ENCODE data around the gene HSPA9.
"Not testable (repeated sequence)": the region's sequence is repeated elsewhere in the genome, so short reads cannot be mapped to it uniquely, and the experiment has no call there.

HSPA9 gene

DNA sequence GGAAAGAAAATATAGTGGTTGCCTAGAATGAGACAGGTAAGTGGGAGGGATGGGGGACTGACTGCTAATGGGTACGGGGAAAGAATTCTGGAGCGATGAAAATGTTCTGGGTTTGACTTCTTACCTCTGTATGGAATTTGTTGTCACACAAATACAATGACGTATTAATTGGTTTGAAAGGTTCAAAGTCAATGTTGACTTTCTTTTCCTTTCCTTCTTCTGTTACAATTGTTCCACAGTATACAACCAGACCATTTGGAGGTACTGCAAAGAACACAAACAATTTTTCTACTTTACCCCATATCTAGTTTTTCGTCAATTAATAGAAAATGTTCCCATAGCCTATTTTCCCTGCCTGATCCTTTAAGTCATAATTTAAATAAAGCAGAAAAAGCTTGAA lies 57.8 kb downstream of the HSPA9 start:
- ATAC-seq (replicated peaks) = no peak
- Mint-ChIP-seq H3K4me1 (peaks cover 5 to 13% of the 10 kb centered on the region in 2 donors), H3K27me3 (no peaks in the 10 kb centered on the region), H3K9me3 (no peaks in the 10 kb centered on the region), H3K4me3 (no peak overlapping the region), H3K27ac (no peak overlapping the region), H3K36me3 (peaks cover 27 to 43% of the 10 kb centered on the region in 2 donors)
- DNase-seq = no peak

DNA sequence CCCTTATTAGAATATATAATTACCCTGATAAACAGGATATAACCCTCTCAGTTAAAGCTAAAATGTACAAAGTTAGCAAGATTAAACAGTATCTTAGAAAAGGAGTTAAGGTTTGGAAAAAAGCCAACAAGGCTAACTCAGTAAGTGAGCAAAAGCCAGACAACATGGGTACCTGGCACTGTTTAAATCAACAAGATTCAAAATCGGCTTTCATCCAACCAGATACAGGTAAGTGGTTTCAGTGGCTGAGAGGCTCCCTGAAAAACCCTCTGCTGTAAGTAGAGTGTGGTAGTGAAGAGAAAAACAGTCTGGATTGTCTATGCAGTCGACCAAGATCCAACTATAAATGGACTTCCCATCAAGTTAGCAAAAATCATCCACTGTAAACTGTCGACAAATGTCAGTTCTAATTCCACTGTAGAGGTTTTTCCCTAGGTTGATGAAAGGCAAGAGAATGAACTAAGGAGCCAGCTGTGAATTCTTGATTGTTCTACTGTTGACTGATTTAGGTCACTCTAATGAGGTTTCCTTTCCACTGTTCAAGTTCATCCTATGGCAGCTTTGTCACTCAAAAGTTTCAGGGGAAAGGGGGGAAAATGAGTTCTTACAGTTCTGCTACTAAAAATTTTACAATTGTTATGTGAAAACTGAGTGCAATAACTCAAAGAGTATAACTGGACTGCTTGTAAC lies 59.5 kb downstream of the HSPA9 start:
- DNase-seq (no peak), ATAC-seq (replicated peaks) (no peak)
- no peaks in the 10 kb centered on the region for H3K9me3 Mint-ChIP-seq
- peaks cover 35 to 49% of the 10 kb centered on the region in 2 donors for H3K36me3 Mint-ChIP-seq
- no peak overlapping the region for H3K27ac Mint-ChIP-seq
- H3K4me1 Mint-ChIP-seq = peaks cover 3 to 9% of the 10 kb centered on the region in 2 donors
- H3K27me3 Mint-ChIP-seq = no peaks in the 10 kb centered on the region
- no peak overlapping the region for H3K4me3 Mint-ChIP-seq

DNA sequence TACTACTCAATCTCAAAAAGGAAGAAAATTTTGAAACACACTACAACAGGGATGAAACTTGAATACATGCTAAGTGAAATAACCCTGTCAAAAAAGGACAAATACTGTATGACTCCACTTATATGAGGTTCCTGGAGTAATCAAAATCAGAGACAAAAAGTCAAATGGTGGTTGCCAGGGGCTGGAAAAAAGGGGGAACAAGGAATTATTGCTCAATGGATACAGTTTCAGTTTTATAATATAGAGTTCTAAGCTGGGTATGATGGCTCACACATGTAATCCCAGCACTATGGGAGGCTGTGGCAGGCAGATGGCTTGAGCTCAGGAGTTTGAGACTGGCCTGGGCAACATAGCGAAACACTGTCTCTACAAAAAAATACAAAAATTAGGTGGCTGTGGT lies 61.2 kb downstream of the HSPA9 start:
- Mint-ChIP-seq H3K9me3 (no peaks in the 10 kb centered on the region), H3K36me3 (peaks cover 41 to 55% of the 10 kb centered on the region in 2 donors), H3K4me1 (peaks cover 0 to 3% of the 10 kb centered on the region in 2 donors), H3K4me3 (no peak overlapping the region), H3K27me3 (no peaks in the 10 kb centered on the region), H3K27ac (no peak overlapping the region)
- no peak for ATAC-seq (replicated peaks)
- DNase-seq = no peak

DNA sequence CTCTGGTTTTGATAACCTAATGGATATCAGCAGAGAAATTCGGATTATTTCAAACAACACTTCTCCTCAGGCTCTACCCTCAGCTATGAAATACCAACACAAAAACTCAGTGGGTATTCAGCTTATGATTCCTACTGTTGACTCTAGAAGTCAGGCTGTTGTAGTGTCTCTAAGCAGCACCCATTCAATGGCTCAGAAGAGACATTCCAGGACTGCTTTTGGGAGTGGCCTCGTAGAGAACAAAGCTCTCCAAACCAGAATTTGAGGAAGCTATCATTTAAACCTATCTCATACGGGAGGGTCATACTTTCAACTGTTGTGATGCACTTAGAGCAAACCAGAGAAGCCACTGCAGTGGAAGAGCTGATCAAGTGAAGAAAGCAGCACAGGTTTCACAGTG lies 66.2 kb downstream of the HSPA9 start:
- Mint-ChIP-seq H3K9me3 (no peaks in the 10 kb centered on the region), H3K27me3 (no peaks in the 10 kb centered on the region), H3K36me3 (peaks cover 27 to 48% of the 10 kb centered on the region in 2 donors), H3K4me1 (no peaks in the 10 kb centered on the region), H3K4me3 (no peak overlapping the region), H3K27ac (peak overlapping the region; percentile 51)
- ATAC-seq (replicated peaks) (no peak), DNase-seq (no peak)

DNA sequence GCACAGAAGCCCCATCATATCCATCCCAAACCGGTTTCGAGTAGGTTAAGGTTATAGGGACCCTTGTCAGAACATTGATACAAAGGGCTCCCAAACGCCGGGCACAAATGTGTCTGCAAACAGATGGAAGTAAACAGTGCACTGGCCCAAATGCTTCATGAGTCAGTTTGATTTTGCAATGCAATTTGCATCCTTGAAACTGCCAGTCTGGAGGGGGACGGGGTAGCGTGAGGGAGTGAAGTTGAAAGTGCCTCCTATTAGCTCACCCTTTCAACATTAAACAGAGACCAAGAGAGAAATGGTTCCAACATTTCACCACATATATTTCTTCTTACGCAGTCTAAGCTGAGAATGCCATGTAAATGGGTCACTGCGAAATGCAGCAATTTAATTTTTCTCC lies 67.7 kb downstream of the HSPA9 start:
- not testable (repeated sequence) for H3K4me3 Mint-ChIP-seq; H3K27ac Mint-ChIP-seq; H3K9me3 Mint-ChIP-seq; H3K4me1 Mint-ChIP-seq; DNase-seq; ATAC-seq (replicated peaks); H3K27me3 Mint-ChIP-seq
- peaks cover 28 to 45% of the 10 kb centered on the region in 2 donors for H3K36me3 Mint-ChIP-seq

DNA sequence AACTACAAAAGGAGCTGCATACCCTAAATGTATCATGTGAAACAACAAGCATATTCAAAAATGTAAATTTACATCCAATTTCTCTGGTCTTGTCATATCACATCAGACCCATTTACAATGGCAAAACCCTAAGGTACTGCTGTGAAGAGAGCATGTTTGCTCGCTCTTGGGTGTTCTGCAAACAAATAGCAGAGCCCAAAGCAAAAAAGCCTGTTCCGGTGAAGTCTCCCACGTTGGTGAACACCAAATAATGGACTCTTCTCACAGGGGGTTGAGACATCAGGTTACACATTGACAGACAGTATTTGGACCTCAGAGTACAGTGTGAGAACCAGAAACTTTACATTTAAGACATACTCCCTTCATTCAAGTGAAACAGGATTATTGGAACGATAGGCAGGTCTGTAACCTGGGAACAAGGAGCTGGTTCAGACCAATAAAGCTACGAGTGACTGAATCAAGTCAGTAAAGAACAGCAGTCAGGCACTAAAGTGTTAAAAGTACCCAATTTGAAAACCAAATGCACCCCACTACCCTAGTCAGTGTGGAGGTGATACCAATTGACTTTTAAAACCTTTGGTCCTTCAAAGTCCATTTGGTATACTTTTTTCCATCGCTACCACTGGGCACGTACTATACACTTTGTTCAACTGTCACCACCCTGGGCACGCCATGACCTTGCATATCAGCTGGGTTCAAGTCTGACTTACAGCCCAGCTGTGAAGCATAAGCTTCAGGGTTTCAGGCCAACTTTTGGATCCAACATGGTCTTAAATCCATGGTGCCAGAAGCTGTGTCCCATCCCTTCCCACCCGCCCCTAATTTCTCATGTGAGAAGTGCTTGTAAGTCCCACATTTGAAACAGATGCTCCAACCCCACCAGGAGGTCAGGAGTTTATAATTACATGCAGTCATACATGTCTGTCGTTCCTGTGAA lies 68.6 kb downstream of the HSPA9 start:
- Mint-ChIP-seq H3K9me3 (no peaks in the 10 kb centered on the region), H3K27me3 (no peaks in the 10 kb centered on the region), H3K36me3 (peaks cover 31 to 43% of the 10 kb centered on the region in 2 donors), H3K27ac (no peak overlapping the region), H3K4me1 (peaks cover 2 to 6% of the 10 kb centered on the region in 2 donors), H3K4me3 (no peak overlapping the region)
- ATAC-seq (replicated peaks) (no peak), DNase-seq (no peak)

DNA sequence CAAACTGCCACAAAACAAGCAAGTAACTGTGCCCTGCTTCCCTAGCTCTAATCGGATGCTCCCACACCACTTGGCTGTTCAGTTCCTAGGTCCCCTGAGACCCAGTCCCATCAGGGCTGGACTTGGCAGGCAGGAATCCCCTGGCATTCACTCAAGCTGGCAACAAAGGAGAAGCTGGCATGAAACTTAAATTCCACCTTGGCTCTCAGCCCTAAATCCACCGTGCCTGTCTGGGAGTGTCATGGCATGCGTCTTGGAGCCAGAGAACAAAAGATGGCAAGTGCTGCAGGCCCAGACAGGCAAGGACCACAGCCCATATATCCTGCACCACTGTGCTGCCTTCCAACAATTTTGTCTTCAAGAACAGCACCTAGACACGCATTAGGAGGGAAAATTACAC lies 70.4 kb downstream of the HSPA9 start:
- no peak for DNase-seq
- peaks cover 2 to 6% of the 10 kb centered on the region in 2 donors for H3K4me1 Mint-ChIP-seq
- ATAC-seq (replicated peaks) = no peak
- no peaks in the 10 kb centered on the region for H3K9me3 Mint-ChIP-seq
- peaks cover 21 to 29% of the 10 kb centered on the region in 2 donors for H3K36me3 Mint-ChIP-seq
- H3K4me3 Mint-ChIP-seq = no peak overlapping the region
- peak overlapping the region; percentile 37 for H3K27ac Mint-ChIP-seq
- no peaks in the 10 kb centered on the region for H3K27me3 Mint-ChIP-seq
